ENCODE measurements around the gene NBPF1.
A peak's percentile ranks its signal among the peaks of the same experiment; 100 is the strongest.
"Not testable (repeated sequence)": the region's sequence is repeated elsewhere in the genome, so short reads cannot be mapped to it uniquely, and the experiment has no call there.

NBPF1 gene

GRCh38 chr1:16613185-16614147 is at the start of gene NBPF1:
TSS of gene NBPF1 (minus strand) at chr1:16613564.
- peak; percentile 42 for FAIRE-seq
- peak; percentile 98 for DNase-seq (ENCODE audit: extremely low spot score, insufficient read length, low read depth)

- not testable (repeated sequence) for DNase-seq (ENCODE audit: extremely low spot score, insufficient read length, low read depth); FAIRE-seq
Observed at GRCh38 chr1:16658234-16658633, 44.9 kb upstream of the NBPF1 start.

GRCh38 chr1:16656981-16657683 is 43.8 kb upstream of the NBPF1 start:
- not testable (repeated sequence) for DNase-seq (ENCODE audit: extremely low spot score, insufficient read length, low read depth); FAIRE-seq

- not testable (repeated sequence) for DNase-seq (ENCODE audit: extremely low spot score, insufficient read length, low read depth); FAIRE-seq
Observed at GRCh38 chr1:16656574-16656973, 43.2 kb upstream of the NBPF1 start.

- not testable (repeated sequence) for DNase-seq (ENCODE audit: extremely low spot score, insufficient read length, low read depth); FAIRE-seq
Observed at GRCh38 chr1:16651560-16651959, 38.2 kb upstream of the NBPF1 start.

GRCh38 chr1:16649960-16650359 is 36.6 kb upstream of the NBPF1 start:
- DNase-seq (ENCODE audit: extremely low spot score, insufficient read length, low read depth); FAIRE-seq: not testable (repeated sequence)

GRCh38 chr1:16649390-16649789 is 36.0 kb upstream of the NBPF1 start:
- not testable (repeated sequence) for DNase-seq (ENCODE audit: extremely low spot score, insufficient read length, low read depth); FAIRE-seq

- not testable (repeated sequence) for FAIRE-seq; DNase-seq (ENCODE audit: extremely low spot score, insufficient read length, low read depth)
Observed at GRCh38 chr1:16648756-16649155, 35.4 kb upstream of the NBPF1 start.

- not testable (repeated sequence) for FAIRE-seq; DNase-seq (ENCODE audit: extremely low spot score, insufficient read length, low read depth)
Observed at GRCh38 chr1:16648250-16648649, 34.9 kb upstream of the NBPF1 start.

- not testable (repeated sequence) for DNase-seq (ENCODE audit: extremely low spot score, insufficient read length, low read depth); FAIRE-seq
Observed at GRCh38 chr1:16647179-16648176, 34.1 kb upstream of the NBPF1 start.

GRCh38 chr1:16646716-16647115 is 33.4 kb upstream of the NBPF1 start:
- not testable (repeated sequence) for DNase-seq (ENCODE audit: extremely low spot score, insufficient read length, low read depth); FAIRE-seq

- not testable (repeated sequence) for DNase-seq (ENCODE audit: extremely low spot score, insufficient read length, low read depth); FAIRE-seq
Observed at GRCh38 chr1:16646061-16646664, 32.8 kb upstream of the NBPF1 start.

- not testable (repeated sequence) for FAIRE-seq; DNase-seq (ENCODE audit: extremely low spot score, insufficient read length, low read depth)
Observed at GRCh38 chr1:16645271-16646060, 32.1 kb upstream of the NBPF1 start.

GRCh38 chr1:16644482-16645270 is 31.3 kb upstream of the NBPF1 start:
- DNase-seq (ENCODE audit: extremely low spot score, insufficient read length, low read depth) (peak; percentile 100), FAIRE-seq (peak; percentile 90)

GRCh38 chr1:16644193-16644481 is 30.8 kb upstream of the NBPF1 start:
- no peak for DNase-seq (ENCODE audit: extremely low spot score, insufficient read length, low read depth)
- no peak for FAIRE-seq

- not testable (repeated sequence) for DNase-seq (ENCODE audit: extremely low spot score, insufficient read length, low read depth); FAIRE-seq
Observed at GRCh38 chr1:16643476-16644192, 30.3 kb upstream of the NBPF1 start.

GRCh38 chr1:16643001-16643411 is 29.6 kb upstream of the NBPF1 start:
- FAIRE-seq; DNase-seq (ENCODE audit: extremely low spot score, insufficient read length, low read depth): not testable (repeated sequence)

Data from GM18507 (cell line).